HepG2 (cell line): ENCODE data around the gene UGT2B15. TPM values are rescaled to one million over a fixed set of nuclear protein-coding genes. Genes with fewer than 3 reads are reported as not detected.

Experiments
- ATAC-seq: fragments of 200-7000 bp; cut with Tn5 transposase; 3 replicates; pipeline ENCODE4 v1.9.1; 2020; ENCODE audit warnings: mild to moderate bottlenecking, moderate library complexity
- BruUV-seq: library from RNA; stranded (reverse); fragments of 400-500 nt; replicated peaks from 2 replicates; lab custom pipeline; 2021; lab: Mats Ljungman, UMichigan
- CTCF ChIA-PET: fragments of 300-600 bp; formaldehyde crosslinking; extraction: SDS; loops from one replicate; lab custom pipeline; 2021; ENCODE audit warnings: low total read pairs, inconsistent platforms, low intra/inter-chr PET ratio; lab: Yijun Ruan, JAX
- POLR2A ChIA-PET: fragments of 350-600 bp; sonication (Branson Sonifier 250); formaldehyde crosslinking; loops from one replicate; lab custom pipeline; 2020; ENCODE audit warnings: antibody characterized with exemption, inconsistent platforms; lab: Yijun Ruan, JAX
- DNase-seq: peaks from one replicate; pipeline ENCODE4 v3.0.0-alpha.2; 2015; ENCODE audit warnings: low spot score
- FAIRE-seq: peaks from 3 replicates; lab custom pipeline; 2011; peaks lifted over from hg19 to GRCh38; lab: Jason Lieb, UNC
- H2AFZ ChIP-seq: one replicate; pipeline ENCODE4 v1.6.1; 2011; ENCODE audit warnings: low read length, inconsistent platforms
- H3K27ac ChIP-seq: fragments of 300-600 bp; 3 replicates; pipeline ENCODE4 v1.8.0; 2011; ENCODE audit warnings: mixed run types, mild to moderate bottlenecking, mixed read lengths, low read length, inconsistent platforms; ENCODE audit not compliant: insufficient read depth; ENCODE audit errors: extremely low read length
- H3K27me3 ChIP-seq, 2 experiments: fragments of 200-600 bp in 1 of 2; 2 replicates in 1 of 2; 3 replicates in 1 of 2; pipeline versions ENCODE4 v1.6.0 to v1.8.0; 2011; ENCODE audit warnings: low read length in 2 of 2, mild to moderate bottlenecking in 2 of 2, moderate library complexity in 2 of 2, inconsistent platforms in 1 of 2; ENCODE audit not compliant: insufficient read depth in 2 of 2, control insufficient read depth in 1 of 2
- H3K36me3 ChIP-seq, 2 experiments: fragments of 200-600 bp in 1 of 2; replicated peaks in 1 of 2; 2 replicates in 1 of 2; 3 replicates in 1 of 2; pipeline versions ENCODE4 v1.5.1 to v1.8.0; 2011; ENCODE audit warnings: low read length in 2 of 2, inconsistent platforms in 1 of 2; ENCODE audit not compliant: insufficient read depth in 2 of 2, control insufficient read depth in 1 of 2
- H3K4me1 ChIP-seq: 2 replicates; pipeline ENCODE4 v1.5.1; 2012; ENCODE audit warnings: low read length, inconsistent platforms; ENCODE audit not compliant: insufficient read depth
- H3K4me2 ChIP-seq: 2 replicates; pipeline ENCODE4 v1.6.0; 2011; ENCODE audit warnings: low read depth, low read length, inconsistent platforms
- H3K4me3 ChIP-seq, 3 experiments: fragments of 200-600 bp in 1 of 3; sonication (generic), shearing (Covaris generic) in 1 of 3; replicated peaks in 1 of 3; 2 replicates each; pipeline ENCODE4 v1.5.1; 2011 to 2016; ENCODE audit warnings: low read length in 3 of 3, inconsistent platforms in 2 of 3, low read depth in 2 of 3, mild to moderate bottlenecking in 2 of 3, control low read depth in 1 of 3, mixed read lengths in 1 of 3; ENCODE audit not compliant: insufficient read depth in 1 of 3
- H3K79me2 ChIP-seq: one replicate; pipeline ENCODE4 v1.6.1; 2011; ENCODE audit warnings: low read length, inconsistent platforms; ENCODE audit not compliant: insufficient read depth
- H3K9ac ChIP-seq: 2 replicates; pipeline ENCODE4 v1.6.0; 2011; ENCODE audit warnings: mild to moderate bottlenecking, low read depth, low read length, inconsistent platforms; ENCODE audit not compliant: insufficient read depth
- H3K9me3 ChIP-seq: 2 replicates; pipeline ENCODE4 v1.5.1; 2012; ENCODE audit warnings: mild to moderate bottlenecking, low read length
- H4K20me1 ChIP-seq: 2 replicates; pipeline ENCODE4 v1.6.0; 2011; ENCODE audit warnings: inconsistent platforms, mild to moderate bottlenecking, low read length, moderate library complexity; ENCODE audit not compliant: insufficient read depth
- ARHGAP35 ChIP-seq: sonication (generic); formaldehyde crosslinking; IDR thresholded peaks from 2 replicates; pipeline ENCODE4 v1.9.0; 2022; ENCODE audit warnings: mild to moderate bottlenecking, inconsistent platforms, moderate library complexity, missing genetic modification reagents, borderline replicate concordance
- BRCA1 ChIP-seq: sonication (generic); formaldehyde crosslinking; IDR thresholded peaks from 2 replicates; pipeline ENCODE4 v1.4.0; 2020; ENCODE audit warnings: missing genetic modification reagents
- CCAR2 ChIP-seq: fragments of 200-400 bp; formaldehyde crosslinking; optimal IDR thresholded peaks from 2 replicates; pipeline ENCODE3; 2018; ENCODE audit warnings: low read depth, mild to moderate bottlenecking, low read length, moderate library complexity
- HIVEP1 ChIP-seq: sonication (generic); formaldehyde crosslinking; IDR thresholded peaks from 2 replicates; pipeline ENCODE4 v1.4.0; 2020; ENCODE audit warnings: mild to moderate bottlenecking, missing genetic modification reagents
- KDM5A ChIP-seq: fragments of 200-600 bp; sonication (generic); IDR thresholded peaks from 2 replicates; pipeline ENCODE4 v1.7.0; 2018; ENCODE audit warnings: antibody characterized with exemption, mild to moderate bottlenecking, low read length, borderline replicate concordance
- NFIC ChIP-seq: IDR thresholded peaks from 2 replicates; pipeline ENCODE4 v1.6.1; 2012; ENCODE audit warnings: mild to moderate bottlenecking, low read length, inconsistent platforms
- PLRG1 ChIP-seq: fragments of 450-650 bp; conservative IDR thresholded peaks from 2 replicates; pipeline ENCODE4 v1.6.1; 2016
- ZC3H4 ChIP-seq: sonication (generic); formaldehyde crosslinking; IDR thresholded peaks from 2 replicates; pipeline ENCODE4 v1.4.0; 2020; ENCODE audit warnings: missing genetic modification reagents, borderline replicate concordance
- ZMYM4 ChIP-seq: sonication (generic); formaldehyde crosslinking; IDR thresholded peaks from 2 replicates; pipeline ENCODE4 v1.8.1; 2023; ENCODE audit warnings: mild to moderate bottlenecking, missing genetic modification reagents
- ZNF253 ChIP-seq: sonication (generic); formaldehyde crosslinking; IDR thresholded peaks from 2 replicates; pipeline ENCODE4 v1.8.0; 2022; ENCODE audit warnings: mild to moderate bottlenecking, missing genetic modification reagents, borderline replicate concordance
- ZNF589 ChIP-seq: sonication (generic); formaldehyde crosslinking; conservative IDR thresholded peaks from 2 replicates; pipeline ENCODE4 v1.8.0; 2022; ENCODE audit warnings: mild to moderate bottlenecking, moderate library complexity, missing genetic modification reagents
- WGBS: methylation state at CpG from one replicate; pipeline ENCODE4 v1.1.6; 2017; ENCODE audit warnings: low lambda C conversion rate; 5-methylcytosine and 5-hydroxymethylcytosine counted together
- in situ Hi-C: cut with HindIII; loops from 2 replicates; pipeline ENCODE4 v1.10.0; 2017; ENCODE audit warnings: low pct_unique_long_range_greater_than_20kb; ENCODE audit not compliant: extremely low pct_ligation_motif_present
- intact Hi-C: fragments of 100-400 bp; cut with micrococcal nuclease; formaldehyde crosslinking; loops from one replicate; pipeline ENCODE4 v1.10.0; 2022; ENCODE audit not compliant: unreplicated experiment
- polyA plus RNA-seq, 8 experiments: library from polyadenylated mRNA; depleted of rRNA in 3 of 8; stranded (reverse) in 7 of 8; unstranded in 1 of 8; fragments of >200 nt; fragmentation: Illumina TruSeq in 4 of 8; extraction: Trizol in 4 of 8; gene quantifications; 2 replicates each; pipeline versions ENCODE4 v1.2.1 to v1.2.3, GENCODE V29; 2011 to 2016; ENCODE audit warnings: low read depth in 4 of 8, missing spikeins in 1 of 8, mixed read lengths in 1 of 8; ENCODE audit not compliant: insufficient read depth in 1 of 8
- total RNA-seq, 5 experiments: library from RNA; depleted of rRNA; stranded (reverse); fragments of >200 nt; fragmentation: Illumina TruSeq; extraction: Trizol; gene quantifications; 2 replicates each; pipeline ENCODE4 v1.2.3, GENCODE V29; 2016; ENCODE audit warnings: low read depth in 1 of 5
- TF ChIP-seq, protein P1 (sequence below): sonication (generic); formaldehyde crosslinking; conservative IDR thresholded peaks from 2 replicates; pipeline ENCODE4 v1.8.0; 2022; ENCODE audit warnings: missing genetic modification reagents
- TF ChIP-seq, protein P2 (sequence below): sonication (generic); formaldehyde crosslinking; IDR thresholded peaks from 2 replicates; pipeline ENCODE4 v1.5.0; 2020; ENCODE audit warnings: missing genetic modification reagents

Gene UGT2B15
- total and polyA plus RNA-seq, 2 of the 13 experiments (the other 11 are each of a cell fraction or from before 2014, with no cell fraction given): 0.04 to 0.11 TPM

DNA sequence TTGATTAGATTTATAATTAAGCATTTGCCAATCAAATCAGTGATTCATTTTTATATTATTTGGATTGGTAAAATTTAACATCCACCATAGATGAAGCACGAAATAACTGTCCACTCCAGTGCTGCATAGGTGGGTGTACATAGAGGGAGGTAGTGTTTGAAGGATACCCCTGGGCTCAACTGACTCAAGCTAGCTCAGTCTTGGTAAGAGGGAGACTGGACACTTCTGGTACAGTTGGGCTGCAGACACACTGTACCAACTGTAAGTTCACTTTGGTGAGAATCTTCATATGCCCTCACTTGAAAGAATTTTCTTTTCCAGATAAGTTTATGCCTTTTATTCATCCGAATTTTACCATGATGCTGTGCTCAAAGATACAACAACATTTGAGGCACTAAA, 48.6 kb upstream of the UGT2B15 start:
- no peak for ATAC-seq
- H3K4me1 ChIP-seq: no peaks in the 10 kb centered on the region
- no peak for FAIRE-seq
- no peak overlapping the region for H3K9ac ChIP-seq
- no TSS peak for BruUV-seq
- H2AFZ ChIP-seq: no peak overlapping the region
- H3K4me3 ChIP-seq: no peak overlapping the region
- POLR2A ChIA-PET: interaction anchor here (0.8 kb wide), 1 partner anchor 145 kb away, joined by 3 read pairs; no protein-coding TSS in a partner anchor
- H3K79me2 ChIP-seq: no peaks in the 10 kb centered on the region
- WGBS: 80% methylated on average over 2 of the region's 2 CpGs
- no peak overlapping the region for H3K27ac ChIP-seq
- no peak overlapping the region for H3K4me2 ChIP-seq
- H4K20me1 ChIP-seq: no peaks in the 10 kb centered on the region
- H3K27me3 ChIP-seq: no peaks in the 10 kb centered on the region
- no peaks in the 10 kb centered on the region for H3K36me3 ChIP-seq
- no peak for DNase-seq
- CTCF ChIA-PET: no interaction called here
- H3K9me3 ChIP-seq: peaks cover 9% of the 10 kb centered on the region
- intact Hi-C loops (no loop called here), in situ Hi-C loops (no loop called here)
- TF ChIP-seq KDM5A: no peak
- TF ChIP-seq PLRG1: no peak
- TF ChIP-seq CCAR2: no peak
- TF ChIP-seq, protein P1, sequence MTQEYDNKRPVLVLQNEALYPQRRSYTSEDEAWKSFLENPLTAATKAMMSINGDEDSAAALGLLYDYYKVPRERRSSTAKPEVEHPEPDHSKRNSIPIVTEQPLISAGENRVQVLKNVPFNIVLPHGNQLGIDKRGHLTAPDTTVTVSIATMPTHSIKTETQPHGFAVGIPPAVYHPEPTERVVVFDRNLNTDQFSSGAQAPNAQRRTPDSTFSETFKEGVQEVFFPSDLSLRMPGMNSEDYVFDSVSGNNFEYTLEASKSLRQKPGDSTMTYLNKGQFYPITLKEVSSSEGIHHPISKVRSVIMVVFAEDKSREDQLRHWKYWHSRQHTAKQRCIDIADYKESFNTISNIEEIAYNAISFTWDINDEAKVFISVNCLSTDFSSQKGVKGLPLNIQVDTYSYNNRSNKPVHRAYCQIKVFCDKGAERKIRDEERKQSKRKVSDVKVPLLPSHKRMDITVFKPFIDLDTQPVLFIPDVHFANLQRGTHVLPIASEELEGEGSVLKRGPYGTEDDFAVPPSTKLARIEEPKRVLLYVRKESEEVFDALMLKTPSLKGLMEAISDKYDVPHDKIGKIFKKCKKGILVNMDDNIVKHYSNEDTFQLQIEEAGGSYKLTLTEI (CRISPR knock-in tag): no peak
- TF ChIP-seq ARHGAP35 (CRISPR knock-in tag): no peak
- no peak for TF ChIP-seq NFIC
- TF ChIP-seq ZNF589: no peak
- no peak for TF ChIP-seq ZMYM4 (CRISPR knock-in tag)
- TF ChIP-seq, protein P2, sequence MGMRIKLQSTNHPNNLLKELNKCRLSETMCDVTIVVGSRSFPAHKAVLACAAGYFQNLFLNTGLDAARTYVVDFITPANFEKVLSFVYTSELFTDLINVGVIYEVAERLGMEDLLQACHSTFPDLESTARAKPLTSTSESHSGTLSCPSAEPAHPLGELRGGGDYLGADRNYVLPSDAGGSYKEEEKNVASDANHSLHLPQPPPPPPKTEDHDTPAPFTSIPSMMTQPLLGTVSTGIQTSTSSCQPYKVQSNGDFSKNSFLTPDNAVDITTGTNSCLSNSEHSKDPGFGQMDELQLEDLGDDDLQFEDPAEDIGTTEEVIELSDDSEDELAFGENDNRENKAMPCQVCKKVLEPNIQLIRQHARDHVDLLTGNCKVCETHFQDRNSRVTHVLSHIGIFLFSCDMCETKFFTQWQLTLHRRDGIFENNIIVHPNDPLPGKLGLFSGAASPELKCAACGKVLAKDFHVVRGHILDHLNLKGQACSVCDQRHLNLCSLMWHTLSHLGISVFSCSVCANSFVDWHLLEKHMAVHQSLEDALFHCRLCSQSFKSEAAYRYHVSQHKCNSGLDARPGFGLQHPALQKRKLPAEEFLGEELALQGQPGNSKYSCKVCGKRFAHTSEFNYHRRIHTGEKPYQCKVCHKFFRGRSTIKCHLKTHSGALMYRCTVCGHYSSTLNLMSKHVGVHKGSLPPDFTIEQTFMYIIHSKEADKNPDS: no peak
- TF ChIP-seq BRCA1 (CRISPR knock-in tag): no peak
- TF ChIP-seq HIVEP1 (CRISPR knock-in tag): no peak
- TF ChIP-seq ZC3H4 (CRISPR knock-in tag): no peak
- TF ChIP-seq ZNF253 (CRISPR knock-in tag): no peak
